ENCODE results near the gene ROPN1L.

Gene ROPN1L

DNA sequence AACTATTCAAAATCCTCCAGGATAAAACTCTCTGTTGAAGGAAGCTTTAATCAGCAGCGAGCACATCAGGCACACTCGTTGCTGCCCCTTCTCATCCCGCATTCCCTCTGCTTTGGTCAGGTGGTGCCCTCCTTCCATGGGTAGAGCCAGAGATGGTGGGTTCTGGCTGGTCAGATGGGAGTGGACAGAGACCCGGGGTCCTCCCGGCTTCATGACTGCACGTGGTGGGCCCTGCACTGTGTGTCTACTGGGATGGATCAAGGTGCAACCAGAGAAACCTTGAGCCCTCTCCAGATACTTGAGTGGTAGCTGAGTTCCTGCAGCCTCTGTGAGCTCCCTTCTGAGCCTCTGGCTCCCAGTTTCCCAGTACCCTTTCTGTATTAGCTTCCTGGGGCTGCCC, 36.3 kb downstream of the ROPN1L start:
- Histone ChIP-seq H3K36me3 (ENCODE audit: control insufficient read depth in 2 of 2, insufficient read depth in 2 of 2, low read length in 2 of 2) (no peaks in the 10 kb centered on the region), H3K9ac (ENCODE audit: low read depth in 1 of 2, low read length in 2 of 2) (no peak overlapping the region), H3K27ac (ENCODE audit: low read depth in 2 of 2, low read length in 2 of 2) (no peak overlapping the region), H3K9me3 (ENCODE audit: control insufficient read depth in 2 of 2, low read length in 2 of 2) (peaks cover 0 to 2% of the 10 kb centered on the region in 2 donors), H3K4me3 (ENCODE audit: low read length in 2 of 2) (no peak overlapping the region), H3K4me1 (ENCODE audit: control insufficient read depth in 2 of 2, insufficient read depth in 2 of 2, low read length in 2 of 2) (peaks cover 4 to 25% of the 10 kb centered on the region in 2 donors), H3K27me3 (ENCODE audit: control insufficient read depth in 2 of 2, insufficient read depth in 2 of 2, low read length in 2 of 2) (no peaks in the 10 kb centered on the region)

DNA sequence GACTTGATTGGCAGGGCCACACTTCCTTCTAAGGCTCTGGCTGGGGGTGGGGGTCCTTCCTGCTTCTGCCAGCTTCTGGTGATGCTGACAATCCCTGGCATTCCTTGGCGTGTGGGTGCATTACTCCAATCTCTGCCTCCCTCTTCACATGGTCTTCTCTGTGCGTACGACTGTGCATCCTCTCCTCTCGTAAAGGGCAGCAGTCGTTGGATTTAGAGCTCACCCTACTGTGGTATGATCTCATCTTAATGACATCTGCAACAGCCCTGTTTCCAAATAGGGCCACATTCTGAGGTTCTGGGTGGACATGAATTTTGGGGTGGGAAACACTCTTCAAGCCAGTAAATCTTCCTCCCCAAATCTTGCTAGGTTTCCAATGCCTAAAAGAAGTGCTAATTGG, 36.8 kb downstream of the ROPN1L start:
- Histone ChIP-seq H3K36me3 (ENCODE audit: control insufficient read depth in 2 of 2, insufficient read depth in 2 of 2, low read length in 2 of 2) (no peaks in the 10 kb centered on the region), H3K4me3 (ENCODE audit: low read length in 2 of 2) (no peak overlapping the region), H3K9me3 (ENCODE audit: control insufficient read depth in 2 of 2, low read length in 2 of 2) (peaks cover 0 to 2% of the 10 kb centered on the region in 2 donors), H3K9ac (ENCODE audit: low read depth in 1 of 2, low read length in 2 of 2) (no peak overlapping the region), H3K27ac (ENCODE audit: low read depth in 2 of 2, low read length in 2 of 2) (no peak overlapping the region), H3K27me3 (ENCODE audit: control insufficient read depth in 2 of 2, insufficient read depth in 2 of 2, low read length in 2 of 2) (no peaks in the 10 kb centered on the region), H3K4me1 (ENCODE audit: control insufficient read depth in 2 of 2, insufficient read depth in 2 of 2, low read length in 2 of 2) (peaks cover 4 to 25% of the 10 kb centered on the region in 2 donors)

DNA sequence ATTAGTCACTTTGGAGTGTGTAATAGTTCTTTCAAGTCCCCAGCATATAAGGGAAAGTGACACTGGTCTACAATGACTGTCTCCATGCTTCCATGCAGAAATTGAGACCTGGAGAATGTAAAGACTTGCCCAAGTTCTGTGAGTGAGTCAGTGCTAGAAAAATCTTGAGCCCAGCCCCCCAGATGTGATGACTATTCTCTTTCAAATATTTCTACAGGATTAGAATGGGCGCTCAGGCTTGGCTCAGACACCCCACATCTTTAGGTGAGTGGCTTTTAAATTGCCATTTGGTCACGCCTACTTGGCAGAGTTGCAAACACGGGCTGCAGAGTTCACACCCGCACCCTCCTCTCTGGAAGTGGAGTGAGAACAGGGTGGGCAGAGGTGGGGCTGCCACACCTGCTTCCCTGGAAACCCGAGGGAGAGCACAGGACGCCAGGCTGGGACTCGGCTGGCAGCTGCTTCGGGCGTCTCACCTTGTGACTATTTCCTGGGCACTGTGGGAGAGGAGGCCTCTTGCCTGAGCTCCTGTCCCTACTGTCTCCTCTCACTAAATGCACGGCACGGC, 37.6 kb downstream of the ROPN1L start:
- H3K27ac ChIP-seq (ENCODE audit: low read depth in 2 of 2, low read length in 2 of 2) = peak overlapping the region; percentile 32 to 56
- H3K4me1 ChIP-seq (ENCODE audit: control insufficient read depth in 2 of 2, insufficient read depth in 2 of 2, low read length in 2 of 2) = peaks cover 4 to 25% of the 10 kb centered on the region in 2 donors
- no peaks in the 10 kb centered on the region for H3K36me3 ChIP-seq (ENCODE audit: control insufficient read depth in 2 of 2, insufficient read depth in 2 of 2, low read length in 2 of 2)
- H3K27me3 ChIP-seq (ENCODE audit: control insufficient read depth in 2 of 2, insufficient read depth in 2 of 2, low read length in 2 of 2) = no peaks in the 10 kb centered on the region
- no peak overlapping the region for H3K9ac ChIP-seq (ENCODE audit: low read depth in 1 of 2, low read length in 2 of 2)
- H3K9me3 ChIP-seq (ENCODE audit: control insufficient read depth in 2 of 2, low read length in 2 of 2) = peaks cover 0 to 2% of the 10 kb centered on the region in 2 donors
- no peak overlapping the region for H3K4me3 ChIP-seq (ENCODE audit: low read length in 2 of 2)

DNA sequence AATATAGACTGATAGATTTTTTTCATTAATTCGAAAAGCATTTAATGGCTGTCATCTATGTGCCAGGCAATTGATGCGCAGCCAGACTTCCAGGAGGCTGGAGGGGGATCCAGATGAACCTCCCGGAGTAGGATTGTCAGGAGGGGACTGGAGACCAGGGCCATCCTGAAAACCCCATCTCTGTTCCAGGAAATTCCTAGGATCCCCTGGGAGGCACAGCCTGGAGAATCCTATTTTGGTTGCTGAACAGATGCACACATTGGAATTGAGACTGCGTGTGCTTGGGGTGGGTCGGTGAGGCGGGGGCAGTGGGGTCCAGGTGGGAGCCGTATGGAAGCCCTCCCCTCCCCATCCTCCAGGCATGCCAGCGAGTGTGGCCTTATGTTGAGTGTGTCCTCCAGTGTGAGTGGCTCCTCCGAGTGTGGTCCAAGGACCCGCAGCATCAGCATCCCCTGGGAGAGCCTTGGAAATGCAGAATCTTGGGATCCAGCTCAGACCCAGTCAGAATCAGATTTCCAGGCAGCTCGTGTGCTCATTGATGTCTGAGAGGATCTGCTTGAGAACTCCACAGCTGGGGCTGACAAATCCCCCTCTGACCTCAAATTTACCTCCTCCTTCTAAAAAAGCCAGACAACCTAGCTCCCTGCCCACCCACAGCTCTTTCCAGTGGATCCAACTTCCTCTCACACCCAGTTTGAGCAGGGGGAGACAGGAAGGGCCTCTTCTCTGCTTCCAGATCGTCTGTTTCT, 38.7 kb downstream of the ROPN1L start:
- Histone ChIP-seq H3K4me1 (ENCODE audit: control insufficient read depth in 2 of 2, insufficient read depth in 2 of 2, low read length in 2 of 2) (peaks cover 4 to 29% of the 10 kb centered on the region in 2 donors), H3K4me3 (ENCODE audit: low read length in 2 of 2) (no peak overlapping the region), H3K36me3 (ENCODE audit: control insufficient read depth in 2 of 2, insufficient read depth in 2 of 2, low read length in 2 of 2) (no peaks in the 10 kb centered on the region), H3K9me3 (ENCODE audit: control insufficient read depth in 2 of 2, low read length in 2 of 2) (no peaks in the 10 kb centered on the region), H3K27ac (ENCODE audit: low read depth in 2 of 2, low read length in 2 of 2) (peak overlapping the region; percentile 53 to 76), H3K9ac (ENCODE audit: low read depth in 1 of 2, low read length in 2 of 2) (no peak overlapping the region), H3K27me3 (ENCODE audit: control insufficient read depth in 2 of 2, insufficient read depth in 2 of 2, low read length in 2 of 2) (no peaks in the 10 kb centered on the region)

DNA sequence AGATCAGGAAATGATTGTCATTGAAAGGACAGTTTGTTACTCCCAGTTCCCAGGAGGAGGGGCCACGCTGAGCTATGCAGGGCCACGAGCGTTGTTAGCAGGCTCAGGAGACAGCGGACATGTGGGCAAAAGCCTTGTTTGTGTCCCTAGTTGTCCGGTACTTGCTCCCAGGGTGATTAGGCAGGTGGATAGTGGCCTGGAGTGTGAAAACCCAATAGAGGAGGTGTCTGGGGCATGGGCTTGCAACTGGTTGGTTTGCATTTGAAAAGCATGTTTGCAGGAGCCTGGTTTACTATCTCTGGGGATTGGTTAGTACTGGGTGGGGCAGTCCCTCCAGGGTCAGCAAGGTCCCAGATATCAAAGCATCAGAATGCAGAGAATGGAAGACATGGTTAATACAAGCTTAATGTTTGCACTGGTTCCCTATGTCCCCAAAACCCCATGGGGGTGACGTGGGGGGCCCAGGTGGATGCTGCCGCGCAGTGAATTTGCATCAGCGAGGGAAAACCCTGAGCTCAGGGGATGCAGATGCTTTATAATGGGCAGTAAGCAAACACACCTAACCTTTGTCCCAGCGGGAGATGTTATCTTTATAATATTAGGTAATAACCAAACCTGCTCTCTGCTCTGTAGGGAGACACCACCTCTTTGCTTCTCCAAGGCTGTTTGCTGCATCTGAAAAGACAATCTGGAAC, 39.7 kb downstream of the ROPN1L start:
- no peaks in the 10 kb centered on the region for H3K9me3 ChIP-seq (ENCODE audit: control insufficient read depth in 2 of 2, low read length in 2 of 2)
- peak overlapping the region in 1 of 2 donors; percentile 20 for H3K4me3 ChIP-seq (ENCODE audit: low read length in 2 of 2)
- no peaks in the 10 kb centered on the region for H3K27me3 ChIP-seq (ENCODE audit: control insufficient read depth in 2 of 2, insufficient read depth in 2 of 2, low read length in 2 of 2)
- H3K36me3 ChIP-seq (ENCODE audit: control insufficient read depth in 2 of 2, insufficient read depth in 2 of 2, low read length in 2 of 2) = no peaks in the 10 kb centered on the region
- H3K4me1 ChIP-seq (ENCODE audit: control insufficient read depth in 2 of 2, insufficient read depth in 2 of 2, low read length in 2 of 2) = peaks cover 4 to 31% of the 10 kb centered on the region in 2 donors
- H3K9ac ChIP-seq (ENCODE audit: low read depth in 1 of 2, low read length in 2 of 2) = no peak overlapping the region
- peak overlapping the region; percentile 53 to 76 for H3K27ac ChIP-seq (ENCODE audit: low read depth in 2 of 2, low read length in 2 of 2)

DNA sequence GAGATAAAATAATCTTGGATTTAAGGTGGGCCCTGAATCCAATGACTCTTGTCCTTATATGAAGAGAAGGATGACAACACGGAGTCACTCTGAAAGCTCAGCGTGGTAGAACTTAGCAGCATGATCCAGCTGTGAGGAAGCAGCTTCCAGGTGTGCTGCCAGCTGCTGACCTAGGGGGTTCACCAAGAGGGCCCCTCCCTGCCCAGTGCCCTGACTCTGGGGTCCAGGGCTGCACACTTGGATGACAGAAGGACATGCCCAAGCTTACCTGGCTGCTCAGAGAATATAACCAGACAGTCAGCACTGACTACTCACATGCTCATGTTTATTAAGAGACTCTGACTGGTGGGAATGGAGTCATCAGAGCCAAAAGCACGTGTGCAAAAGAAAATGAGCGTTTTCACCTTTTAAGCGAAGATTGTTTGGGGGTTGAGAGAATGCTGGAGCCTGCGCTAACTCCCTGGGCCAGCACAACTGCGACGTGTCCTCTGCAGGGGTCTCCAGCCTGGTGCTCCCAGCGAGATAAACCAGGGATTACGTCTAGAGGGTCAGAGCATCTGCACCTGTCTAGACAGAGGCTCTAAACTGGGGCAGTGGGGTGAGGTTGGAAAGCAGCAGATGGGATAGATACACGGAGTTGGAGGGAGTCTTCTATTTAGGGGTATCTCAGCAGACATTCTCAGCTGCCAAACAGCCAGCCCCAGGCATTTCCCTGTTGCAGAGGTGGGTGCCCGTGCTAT, 41.3 kb downstream of the ROPN1L start:
- Histone ChIP-seq H3K27ac (ENCODE audit: low read depth in 2 of 2, low read length in 2 of 2) (no peak overlapping the region), H3K27me3 (ENCODE audit: control insufficient read depth in 2 of 2, insufficient read depth in 2 of 2, low read length in 2 of 2) (no peaks in the 10 kb centered on the region), H3K9me3 (ENCODE audit: control insufficient read depth in 2 of 2, low read length in 2 of 2) (no peaks in the 10 kb centered on the region), H3K9ac (ENCODE audit: low read depth in 1 of 2, low read length in 2 of 2) (no peak overlapping the region), H3K4me3 (ENCODE audit: low read length in 2 of 2) (no peak overlapping the region), H3K36me3 (ENCODE audit: control insufficient read depth in 2 of 2, insufficient read depth in 2 of 2, low read length in 2 of 2) (no peaks in the 10 kb centered on the region), H3K4me1 (ENCODE audit: control insufficient read depth in 2 of 2, insufficient read depth in 2 of 2, low read length in 2 of 2) (peaks cover 4 to 31% of the 10 kb centered on the region in 2 donors)

DNA sequence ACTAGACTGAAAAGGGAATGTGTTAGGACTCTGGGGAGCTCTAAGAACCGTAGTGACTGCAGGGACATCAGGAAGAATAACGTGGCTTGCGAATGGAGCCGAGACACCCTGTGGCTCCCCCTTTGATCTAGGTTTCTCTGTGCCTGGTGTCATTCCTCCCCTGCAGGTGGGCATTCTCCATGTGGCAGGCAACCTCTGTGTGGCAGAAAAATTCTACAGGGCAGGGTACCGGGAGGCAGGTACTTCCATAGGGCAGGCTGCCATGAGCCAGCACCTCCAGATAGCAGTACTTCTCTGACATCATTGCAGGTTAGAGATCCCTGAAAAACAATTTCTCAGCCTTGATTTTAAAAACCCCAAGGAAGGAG, 43.1 kb downstream of the ROPN1L start:
- no peak overlapping the region for H3K9ac ChIP-seq (ENCODE audit: low read depth in 1 of 2, low read length in 2 of 2)
- H3K9me3 ChIP-seq (ENCODE audit: control insufficient read depth in 2 of 2, low read length in 2 of 2) = no peaks in the 10 kb centered on the region
- H3K27me3 ChIP-seq (ENCODE audit: control insufficient read depth in 2 of 2, insufficient read depth in 2 of 2, low read length in 2 of 2) = no peaks in the 10 kb centered on the region
- H3K36me3 ChIP-seq (ENCODE audit: control insufficient read depth in 2 of 2, insufficient read depth in 2 of 2, low read length in 2 of 2) = no peaks in the 10 kb centered on the region
- peaks cover 4 to 26% of the 10 kb centered on the region in 2 donors for H3K4me1 ChIP-seq (ENCODE audit: control insufficient read depth in 2 of 2, insufficient read depth in 2 of 2, low read length in 2 of 2)
- H3K4me3 ChIP-seq (ENCODE audit: low read length in 2 of 2) = no peak overlapping the region
- H3K27ac ChIP-seq (ENCODE audit: low read depth in 2 of 2, low read length in 2 of 2) = no peak overlapping the region

DNA sequence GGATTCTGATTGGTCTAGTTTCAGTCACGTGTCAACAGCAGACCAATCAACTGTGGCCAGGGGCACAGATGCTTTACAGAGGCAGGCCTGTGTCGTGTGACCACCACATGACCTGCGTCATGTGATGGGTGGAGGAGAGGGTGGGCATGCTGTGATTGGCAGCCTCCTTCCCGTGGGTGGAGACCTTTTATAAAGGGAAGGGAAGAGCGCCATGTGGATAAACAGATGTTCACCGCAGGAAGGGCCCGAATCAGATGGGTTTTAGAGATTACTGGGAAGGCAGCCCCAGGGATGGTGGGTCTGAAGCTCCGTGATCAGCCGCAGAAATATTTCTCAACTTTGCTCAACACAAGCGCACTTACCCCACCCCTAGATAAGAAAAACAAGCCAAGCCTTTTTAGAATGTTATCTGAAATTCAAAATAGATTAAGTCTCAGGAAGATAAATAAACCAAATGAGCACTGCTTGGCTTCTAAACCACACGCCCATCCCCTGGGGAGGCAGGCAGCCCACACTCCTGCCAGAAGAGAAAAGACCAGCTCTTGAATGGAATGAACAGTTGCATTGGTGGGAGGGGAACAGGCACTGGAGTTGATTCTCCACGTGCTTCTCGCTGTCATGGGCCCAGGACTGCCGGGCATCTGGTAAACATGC, 43.6 kb downstream of the ROPN1L start:
- H3K27me3 ChIP-seq (ENCODE audit: control insufficient read depth in 2 of 2, insufficient read depth in 2 of 2, low read length in 2 of 2) = no peaks in the 10 kb centered on the region
- H3K4me1 ChIP-seq (ENCODE audit: control insufficient read depth in 2 of 2, insufficient read depth in 2 of 2, low read length in 2 of 2) = peaks cover 4 to 21% of the 10 kb centered on the region in 2 donors
- no peaks in the 10 kb centered on the region for H3K36me3 ChIP-seq (ENCODE audit: control insufficient read depth in 2 of 2, insufficient read depth in 2 of 2, low read length in 2 of 2)
- H3K9me3 ChIP-seq (ENCODE audit: control insufficient read depth in 2 of 2, low read length in 2 of 2) = no peaks in the 10 kb centered on the region
- H3K9ac ChIP-seq (ENCODE audit: low read depth in 1 of 2, low read length in 2 of 2) = no peak overlapping the region
- no peak overlapping the region for H3K27ac ChIP-seq (ENCODE audit: low read depth in 2 of 2, low read length in 2 of 2)
- H3K4me3 ChIP-seq (ENCODE audit: low read length in 2 of 2) = no peak overlapping the region

DNA sequence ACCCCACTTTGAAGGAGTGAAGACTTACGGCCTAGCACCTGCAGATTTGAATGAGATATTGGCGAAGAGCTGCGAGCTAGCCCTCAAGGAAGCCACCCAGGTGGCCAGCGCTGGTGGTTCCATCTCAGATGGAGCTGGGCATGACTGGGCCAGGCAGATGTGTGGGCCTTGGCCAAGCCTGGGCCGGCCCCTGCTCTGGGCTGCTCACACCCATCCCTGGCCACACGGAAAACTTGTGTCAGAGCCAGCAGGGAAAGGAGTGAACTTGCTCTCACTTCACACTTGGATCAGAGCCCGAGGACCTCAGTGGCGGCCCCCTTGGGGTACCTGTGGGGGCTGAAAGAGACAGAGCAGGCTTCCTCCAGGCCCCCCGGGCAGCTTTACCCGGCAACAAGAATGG, 44.2 kb downstream of the ROPN1L start:
- H3K27me3 ChIP-seq (ENCODE audit: control insufficient read depth in 2 of 2, insufficient read depth in 2 of 2, low read length in 2 of 2) = no peaks in the 10 kb centered on the region
- H3K4me3 ChIP-seq (ENCODE audit: low read length in 2 of 2) = no peak overlapping the region
- no peaks in the 10 kb centered on the region for H3K36me3 ChIP-seq (ENCODE audit: control insufficient read depth in 2 of 2, insufficient read depth in 2 of 2, low read length in 2 of 2)
- H3K27ac ChIP-seq (ENCODE audit: low read depth in 2 of 2, low read length in 2 of 2) = no peak overlapping the region
- H3K9ac ChIP-seq (ENCODE audit: low read depth in 1 of 2, low read length in 2 of 2) = no peak overlapping the region
- H3K4me1 ChIP-seq (ENCODE audit: control insufficient read depth in 2 of 2, insufficient read depth in 2 of 2, low read length in 2 of 2) = peaks cover 4 to 15% of the 10 kb centered on the region in 2 donors
- no peaks in the 10 kb centered on the region for H3K9me3 ChIP-seq (ENCODE audit: control insufficient read depth in 2 of 2, low read length in 2 of 2)

Measured in mucosa of rectum (tissue), 2 donors.